ENCODE measurements around the gene SMIM1. TPM values are rescaled to one million over a fixed set of nuclear protein-coding genes. Genes with fewer than 3 reads are reported as not detected.

Gene SMIM1
- total and polyA plus RNA-seq, 2 of the 4 experiments (the other 2 are of a cell fraction) = 0.90 to 3.4 TPM

DNA sequence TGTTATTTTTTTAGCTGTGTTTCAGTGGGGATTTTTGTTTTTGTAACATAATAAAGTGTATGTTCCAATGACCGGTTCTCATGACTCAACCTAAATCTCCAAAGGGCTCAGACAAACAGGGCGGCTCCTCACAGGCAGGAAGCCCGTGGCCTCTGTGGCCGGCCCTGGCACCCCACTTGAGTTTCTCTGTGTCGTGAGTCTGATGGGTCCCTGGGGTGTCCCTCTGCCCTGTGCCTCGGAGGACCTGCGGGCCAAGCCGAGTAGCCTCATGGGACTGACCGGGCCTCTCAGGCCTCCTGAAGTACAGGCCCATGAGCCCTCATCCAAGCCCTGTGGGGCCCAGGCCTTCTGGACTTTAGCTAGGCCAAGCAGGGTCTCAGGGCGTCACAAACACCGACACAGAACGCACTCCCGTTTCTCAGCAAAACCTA, 36.4 kb upstream of the SMIM1 start:
- Histone ChIP-seq H3K56ac (ENCODE audit: extremely low read depth, insufficient read depth, low read length) (no peak overlapping the region), H3K4me2 (ENCODE audit: low read depth, low read length) (no peak overlapping the region), H3K9me1 (ENCODE audit: insufficient read depth, low read length) (no peaks in the 10 kb centered on the region), H4K91ac (ENCODE audit: insufficient read depth, low read depth, low read length) (no peak overlapping the region), H2BK5ac (ENCODE audit: low read depth, low read length, poor library complexity, severe bottlenecking) (no peak overlapping the region), H2AFZ (replicated peaks; ENCODE audit: low read length, poor library complexity) (no peak overlapping the region), H4K5ac (ENCODE audit: low read depth, low read length) (no peak overlapping the region), H3K14ac (replicated peaks; ENCODE audit: low read depth, low read length) (no peak overlapping the region), H3K27ac (ENCODE audit: insufficient read depth, low read length) (no peak overlapping the region), H2AK5ac (ENCODE audit: low read depth, low read length) (no peak overlapping the region), H2BK20ac (ENCODE audit: low read depth, low read length) (no peak overlapping the region), H3K23ac (ENCODE audit: low read depth, low read length) (no peak overlapping the region), H3K4me1 (ENCODE audit: control insufficient read depth, insufficient read depth, low read length) (no peaks in the 10 kb centered on the region), H3K4ac (ENCODE audit: low read depth, low read length) (no peak overlapping the region), H4K20me1 (ENCODE audit: insufficient read depth, low read length) (no peaks in the 10 kb centered on the region), H3K9ac (ENCODE audit: low read depth, low read length) (no peak overlapping the region), H3K9me3 (ENCODE audit: control insufficient read depth, insufficient read depth, low read length) (no peaks in the 10 kb centered on the region), H3K79me1 (ENCODE audit: low read depth in 1 of 2, low read length in 2 of 2) (no peaks in the 10 kb centered on the region), H4K8ac (ENCODE audit: low read depth in 2 of 2, low read length in 2 of 2) (no peak overlapping the region), H2BK15ac (ENCODE audit: low read depth, low read length) (no peak overlapping the region), H3K4me3 (ENCODE audit: insufficient read depth, low read depth, low read length) (no peak overlapping the region), H3K36me3 (ENCODE audit: control insufficient read depth, insufficient read depth, low read length) (peaks cover 33% of the 10 kb centered on the region), H2AK9ac (replicated peaks; ENCODE audit: low read depth, low read length, poor library complexity) (no peak overlapping the region), H2BK120ac (ENCODE audit: low read depth, low read length) (no peak overlapping the region), H3K18ac (ENCODE audit: low read depth, low read length) (no peak overlapping the region), H3K27me3 (ENCODE audit: control insufficient read depth, insufficient read depth, low read length) (no peaks in the 10 kb centered on the region; the same call in 1 of the 2 replicates)
- WGBS, 2 experiments (ENCODE audit: extremely low coverage in 2 of 2, insufficient read length in 1 of 2) = 100% methylated on average over 7 of the region's 13 CpGs; no CpG with 5 or more reads in 1 of the 2 experiments
- dilution Hi-C loops (cut with HindIII; ENCODE audit: low sequenced_read_pairs, unreplicated experiment) (no loop called here), in situ Hi-C loops (cut with MboI; ENCODE audit: low sequenced_read_pairs) (no loop called here), intact Hi-C loops (cut with micrococcal nuclease) (no loop called here)
- no peak for DNase-seq
- CTCF ChIA-PET = no interaction called here
- POLR2A ChIA-PET (ENCODE audit: unreplicated experiment) = no interaction called here
- no peak for TF ChIP-seq BHLHE40 (IDR thresholded peaks at IDR 0.05; ENCODE audit: low read depth, low read length)
- no peak for TF ChIP-seq CEBPB (IDR thresholded peaks at IDR 0.05; ENCODE audit: low read depth, low read length)
- no peak for TF ChIP-seq RCOR1 (IDR thresholded peaks at IDR 0.05; ENCODE audit: insufficient replicate concordance, low read length)
- no peak for TF ChIP-seq NFE2L2 (IDR thresholded peaks at IDR 0.05; ENCODE audit: low read depth, low read length)
- no peak for TF ChIP-seq SMC3 (IDR thresholded peaks at IDR 0.05; ENCODE audit: low read depth, low read length)
- TF ChIP-seq CHD1 (IDR thresholded peaks at IDR 0.05; ENCODE audit: low read depth, low read length) = no peak
- TF ChIP-seq, protein P1, sequence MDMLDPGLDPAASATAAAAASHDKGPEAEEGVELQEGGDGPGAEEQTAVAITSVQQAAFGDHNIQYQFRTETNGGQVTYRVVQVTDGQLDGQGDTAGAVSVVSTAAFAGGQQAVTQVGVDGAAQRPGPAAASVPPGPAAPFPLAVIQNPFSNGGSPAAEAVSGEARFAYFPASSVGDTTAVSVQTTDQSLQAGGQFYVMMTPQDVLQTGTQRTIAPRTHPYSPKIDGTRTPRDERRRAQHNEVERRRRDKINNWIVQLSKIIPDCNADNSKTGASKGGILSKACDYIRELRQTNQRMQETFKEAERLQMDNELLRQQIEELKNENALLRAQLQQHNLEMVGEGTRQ (IDR thresholded peaks at IDR 0.05; ENCODE audit: low read depth, low read length) = no peak
- TF ChIP-seq MXI1 (IDR thresholded peaks at IDR 0.05; ENCODE audit: borderline replicate concordance, low read depth, low read length) = no peak
- TF ChIP-seq MAFK (IDR thresholded peaks at IDR 0.05; ENCODE audit: low read depth, low read length) = no peak
- TF ChIP-seq CTCF (conservative IDR thresholded peaks at IDR 0.05; ENCODE audit: low read depth, low read length) = no peak
- no peak for TF ChIP-seq RAD21 (IDR thresholded peaks at IDR 0.05; ENCODE audit: low read length)
- TF ChIP-seq POLR2A (IDR thresholded peaks at IDR 0.05; ENCODE audit: low read depth, low read length) = no peak
- TF ChIP-seq MAZ (IDR thresholded peaks at IDR 0.05; ENCODE audit: borderline replicate concordance, low read depth, low read length) = no peak
- no peak for ATAC-seq (ENCODE audit: low read depth)
- BruUV-seq (replicated peaks) = no TSS peak
